ENCODE results near the gene PARP8.

DNA sequence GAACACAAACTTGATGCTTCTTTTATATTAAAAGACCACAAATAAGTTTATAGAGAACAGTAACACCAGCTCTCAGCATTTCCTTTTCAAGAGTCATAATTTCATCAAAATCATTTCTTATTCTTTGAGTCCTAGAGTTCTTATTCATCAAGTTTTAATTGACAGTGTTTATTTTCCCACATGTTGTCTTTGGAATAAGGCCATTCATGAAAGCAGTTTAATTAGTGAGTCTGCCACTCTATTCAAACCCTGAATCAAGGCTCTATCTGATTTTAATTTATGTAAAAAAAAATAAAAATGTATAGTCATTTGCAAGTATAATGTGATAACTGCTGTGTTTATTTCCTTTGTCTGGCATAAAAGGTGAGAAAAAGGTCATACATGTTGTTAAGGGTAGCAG, 176.7 kb downstream of the PARP8 start:
- TF ChIP-seq POLR2A (IDR thresholded peaks at IDR 0.05; ENCODE audit: low read depth, low read length), result no peak
- TF ChIP-seq SPI1 (IDR thresholded peaks at IDR 0.05; ENCODE audit: low read depth, low read length), result no peak
- no peak for TF ChIP-seq POLR2AphosphoS5 (IDR thresholded peaks at IDR 0.05; ENCODE audit: low read depth, low read length)
- no peak for TF ChIP-seq TAF1 (IDR thresholded peaks at IDR 0.05; ENCODE audit: low read depth, low read length)
- no peak for TF ChIP-seq PAX5 (IDR thresholded peaks at IDR 0.05; ENCODE audit: insufficient read depth, low read length, severe bottlenecking)
